ENCODE results near the gene ACTL6B. TPM values are rescaled to one million over a fixed set of nuclear protein-coding genes. Genes with fewer than 3 reads are reported as not detected.

ACTL6B gene
- polyA plus RNA-seq, 1 donor (not counting 4 experiments of a cell fraction or from before 2014, with no cell fraction given), result not detected

- Histone ChIP-seq H3K79me2 (ENCODE audit: control insufficient read depth, insufficient read depth, low read length) (no peaks in the 10 kb centered on the region), H3K4me2 (ENCODE audit: control insufficient read depth, extremely low read depth, insufficient read depth, low read depth, low read length) (peak overlapping the region; percentile 69), H3K36me3 (ENCODE audit: control insufficient read depth in 2 of 2, extremely low read depth in 1 of 2, insufficient read depth in 2 of 2, low read length in 2 of 2) (no peaks in the 10 kb centered on the region), H3K27ac (ENCODE audit: control insufficient read depth, insufficient read depth, low read length) (no peak overlapping the region), H3K4me1 (ENCODE audit: control insufficient read depth, extremely low read depth, insufficient read depth, low read length) (peaks cover 7% of the 10 kb centered on the region), H3K9ac (ENCODE audit: control insufficient read depth, extremely low read depth, insufficient read depth, low read length) (no peak overlapping the region), H2AFZ (ENCODE audit: control insufficient read depth, low read length) (peak overlapping the region; percentile 73), H4K20me1 (ENCODE audit: control insufficient read depth, extremely low read depth, insufficient read depth, low read length) (no peaks in the 10 kb centered on the region), H3K9me3 (ENCODE audit: control insufficient read depth, low read depth, low read length) (no peaks in the 10 kb centered on the region), H3K9me1 (ENCODE audit: control insufficient read depth, extremely low read depth, insufficient read depth, low read length) (no peaks in the 10 kb centered on the region), H3K27me3 (ENCODE audit: control insufficient read depth, extremely low read depth, insufficient read depth, low read length) (no peaks in the 10 kb centered on the region), H3K4me3 (ENCODE audit: control insufficient read depth in 2 of 3, extremely low read depth in 1 of 3, insufficient read depth in 2 of 3, low read depth in 1 of 3, low read length in 3 of 3) (no peak overlapping the region)
- FAIRE-seq (no peak), DNase-seq (ENCODE audit: low read depth, low spot score) (no peak)
- TF ChIP-seq EZH2 (IDR thresholded peaks at IDR 0.05; ENCODE audit: low read length), result no peak
- TF ChIP-seq CTCF (optimal IDR thresholded peaks at IDR 0.05 in 1 of 3, IDR thresholded peaks at IDR 0.05 in 1 of 3, conservative IDR thresholded peaks at IDR 0.05 in 1 of 3; ENCODE audit: extremely low read depth in 1 of 3, insufficient read depth in 2 of 3, low read length in 3 of 3), result no peak
- dilution Hi-C loops (cut with MboI; ENCODE audit: extremely low pct_ligation_motif_present, low sequenced_read_pairs), result no loop called here
These were observed 30.2 kb downstream of the ACTL6B start for GRCh38 chr7:100626055-100626454.

GRCh38 chr7:100623951-100624824 lies 32.1 kb downstream of the ACTL6B start:
- TF ChIP-seq CTCF (optimal IDR thresholded peaks at IDR 0.05 in 1 of 3, IDR thresholded peaks at IDR 0.05 in 1 of 3, conservative IDR thresholded peaks at IDR 0.05 in 1 of 3; ENCODE audit: extremely low read depth in 1 of 3, insufficient read depth in 2 of 3, low read length in 3 of 3) (no peak), EZH2 (IDR thresholded peaks at IDR 0.05; ENCODE audit: low read length) (no peak)
- Histone ChIP-seq H3K4me3 (ENCODE audit: control insufficient read depth in 2 of 3, extremely low read depth in 1 of 3, insufficient read depth in 2 of 3, low read depth in 1 of 3, low read length in 3 of 3) (no peak overlapping the region), H3K9me1 (ENCODE audit: control insufficient read depth, extremely low read depth, insufficient read depth, low read length) (no peaks in the 10 kb centered on the region), H2AFZ (ENCODE audit: control insufficient read depth, low read length) (no peak overlapping the region), H3K4me2 (ENCODE audit: control insufficient read depth, extremely low read depth, insufficient read depth, low read depth, low read length) (no peak overlapping the region), H3K9ac (ENCODE audit: control insufficient read depth, extremely low read depth, insufficient read depth, low read length) (no peak overlapping the region), H3K27me3 (ENCODE audit: control insufficient read depth, extremely low read depth, insufficient read depth, low read length) (no peaks in the 10 kb centered on the region), H3K9me3 (ENCODE audit: control insufficient read depth, low read depth, low read length) (no peaks in the 10 kb centered on the region), H3K27ac (ENCODE audit: control insufficient read depth, insufficient read depth, low read length) (no peak overlapping the region), H3K36me3 (ENCODE audit: control insufficient read depth in 2 of 2, extremely low read depth in 1 of 2, insufficient read depth in 2 of 2, low read length in 2 of 2) (no peaks in the 10 kb centered on the region), H3K4me1 (ENCODE audit: control insufficient read depth, extremely low read depth, insufficient read depth, low read length) (peaks cover 7% of the 10 kb centered on the region), H4K20me1 (ENCODE audit: control insufficient read depth, extremely low read depth, insufficient read depth, low read length) (no peaks in the 10 kb centered on the region), H3K79me2 (ENCODE audit: control insufficient read depth, insufficient read depth, low read length) (no peaks in the 10 kb centered on the region)
- DNase-seq (ENCODE audit: low read depth, low spot score) (no peak), FAIRE-seq (no peak)
- dilution Hi-C loops (cut with MboI; ENCODE audit: extremely low pct_ligation_motif_present, low sequenced_read_pairs), result no loop called here
